WERI-Rb-1 (cell line): Measurements from ENCODE around the gene CADM1.

Experiments used
- DNase-seq: peaks from one replicate; pipeline ENCODE4 v3.0.0-alpha.2; 2020
- H3K27ac ChIP-seq: fragments of 250-450 bp; sonication (Bioruptor Pico); 2 replicates; pipeline ENCODE4 v1.5.1; 2020; ENCODE audit warnings: mild to moderate bottlenecking, moderate library complexity
- H3K27me3 ChIP-seq: fragments of 250-450 bp; sonication (Bioruptor Pico); 2 replicates; pipeline ENCODE4 v1.5.1; 2021; ENCODE audit warnings: mild to moderate bottlenecking, low read depth, moderate library complexity; ENCODE audit not compliant: insufficient read depth, severe bottlenecking
- H3K36me3 ChIP-seq: fragments of 250-450 bp; sonication (Bioruptor Pico); 2 replicates; pipeline ENCODE4 v1.5.1; 2020; ENCODE audit warnings: mild to moderate bottlenecking, moderate library complexity
- H3K4me3 ChIP-seq: 2 replicates; pipeline ENCODE4 v1.5.1; 2011; ENCODE audit warnings: low read depth, mild to moderate bottlenecking, control low read depth, low read length
- H3K9me3 ChIP-seq: fragments of 250-450 bp; sonication (Bioruptor Pico); 2 replicates; pipeline ENCODE4 v1.5.1; 2021; ENCODE audit warnings: mild to moderate bottlenecking, moderate library complexity; ENCODE audit not compliant: severe bottlenecking
- CTCF ChIP-seq: IDR thresholded peaks from 2 replicates; pipeline ENCODE4 v1.5.1; 2011; ENCODE audit warnings: low read depth, mild to moderate bottlenecking, control low read depth, inconsistent platforms, low read length

The CADM1 gene

GRCh38 chr11:115437902-115438575 is 66.2 kb downstream of the CADM1 start:
- Histone ChIP-seq H3K36me3 (no peaks in the 10 kb centered on the region), H3K27ac (no peak overlapping the region; the same call in 1 of the 2 replicates), H3K4me3 (no peak overlapping the region), H3K27me3 (no peaks in the 10 kb centered on the region), H3K9me3 (no peaks in the 10 kb centered on the region)
- DNase-seq, result peak; percentile 9
- TF ChIP-seq CTCF, result no peak

GRCh38 chr11:115430345-115430744 is 73.9 kb downstream of the CADM1 start:
- TF ChIP-seq CTCF, result no peak
- no peak overlapping the region for H3K27ac ChIP-seq
- no peaks in the 10 kb centered on the region for H3K27me3 ChIP-seq
- no peaks in the 10 kb centered on the region for H3K36me3 ChIP-seq
- H3K9me3 ChIP-seq, result no peaks in the 10 kb centered on the region
- no peak overlapping the region for H3K4me3 ChIP-seq
- no peak for DNase-seq

- no peak for TF ChIP-seq CTCF
- Histone ChIP-seq H3K9me3 (no peaks in the 10 kb centered on the region), H3K36me3 (no peaks in the 10 kb centered on the region), H3K27ac (no peak overlapping the region), H3K4me3 (no peak overlapping the region), H3K27me3 (no peaks in the 10 kb centered on the region)
- DNase-seq, result no peak
These were observed 75.9 kb downstream of the CADM1 start for GRCh38 chr11:115428306-115428705.

GRCh38 chr11:115425816-115426215 is 78.4 kb downstream of the CADM1 start:
- no peak for TF ChIP-seq CTCF
- DNase-seq, result no peak
- H3K27me3 ChIP-seq, result no peaks in the 10 kb centered on the region
- no peaks in the 10 kb centered on the region for H3K36me3 ChIP-seq
- no peak overlapping the region for H3K27ac ChIP-seq
- H3K9me3 ChIP-seq, result no peaks in the 10 kb centered on the region
- no peak overlapping the region for H3K4me3 ChIP-seq

GRCh38 chr11:115425250-115425649 is 79.0 kb downstream of the CADM1 start:
- no peaks in the 10 kb centered on the region for H3K36me3 ChIP-seq
- no peaks in the 10 kb centered on the region for H3K27me3 ChIP-seq
- no peak overlapping the region for H3K4me3 ChIP-seq
- no peak for TF ChIP-seq CTCF
- no peaks in the 10 kb centered on the region for H3K9me3 ChIP-seq
- no peak for DNase-seq
- no peak overlapping the region for H3K27ac ChIP-seq
